Central memory CD8-positive, alpha-beta T cell (primary cell): Measurements from ENCODE around the gene RNF6.

Source experiments
- ATAC-seq: fragments of 150-1000 bp; cut with Tn5 transposase; replicated peaks from 2 replicates; pipeline ENCODE4 v1.10.0; 2022; ENCODE audit warnings: mild to moderate bottlenecking, moderate FRiP score, moderate number of reproducible peaks; ENCODE audit not compliant: poor library complexity, severe bottlenecking; ENCODE audit errors: extremely low read depth
- DNase-seq, 2 donors: peaks; one replicate each; pipeline ENCODE4 v3.0.0; 2021; ENCODE audit warnings: low spot score in 2 of 2
- H3K27ac Mint-ChIP-seq: one replicate; pipeline ENCODE4 v1.8.0; 2022; ENCODE audit warnings: low read depth, mild to moderate bottlenecking, moderate library complexity, mixed read lengths
- H3K27me3 Mint-ChIP-seq: one replicate; pipeline ENCODE4 v1.8.0; 2022; ENCODE audit warnings: mixed read lengths
- H3K36me3 Mint-ChIP-seq: one replicate; pipeline ENCODE4 v1.8.0; 2022; ENCODE audit warnings: mild to moderate bottlenecking, moderate library complexity, mixed read lengths; ENCODE audit not compliant: insufficient read depth
- H3K4me1 Mint-ChIP-seq: one replicate; pipeline ENCODE4 v1.8.0; 2022; ENCODE audit warnings: mixed read lengths
- H3K4me3 Mint-ChIP-seq: one replicate; pipeline ENCODE4 v1.8.0; 2022; ENCODE audit warnings: mild to moderate bottlenecking, moderate library complexity, mixed read lengths
- H3K9me3 Mint-ChIP-seq: one replicate; pipeline ENCODE4 v1.8.0; 2022; ENCODE audit warnings: mixed read lengths

The RNF6 gene

GRCh38 chr13:26249551-26249950, 27.4 kb upstream of the RNF6 start:
- H3K4me1 Mint-ChIP-seq, result peaks cover 5% of the 10 kb centered on the region
- no peak for ATAC-seq
- H3K36me3 Mint-ChIP-seq, result peaks cover 6% of the 10 kb centered on the region
- no peak for DNase-seq
- no peaks in the 10 kb centered on the region for H3K9me3 Mint-ChIP-seq
- no peaks in the 10 kb centered on the region for H3K27me3 Mint-ChIP-seq
- H3K27ac Mint-ChIP-seq, result no peak overlapping the region
- no peak overlapping the region for H3K4me3 Mint-ChIP-seq

GRCh38 chr13:26247608-26248007, 25.5 kb upstream of the RNF6 start:
- H3K36me3 Mint-ChIP-seq, result no peaks in the 10 kb centered on the region

GRCh38 chr13:26247011-26247410, 24.9 kb upstream of the RNF6 start:
- no peak for ATAC-seq

More at GRCh38 chr13:26247608-26248007, 25.5 kb upstream of the RNF6 start:
- Mint-ChIP-seq H3K9me3 (no peaks in the 10 kb centered on the region), H3K27me3 (peaks cover 1% of the 10 kb centered on the region), H3K4me3 (no peak overlapping the region), H3K4me1 (no peaks in the 10 kb centered on the region), H3K27ac (no peak overlapping the region)
- ATAC-seq, result no peak
- no peak for DNase-seq

DNA sequence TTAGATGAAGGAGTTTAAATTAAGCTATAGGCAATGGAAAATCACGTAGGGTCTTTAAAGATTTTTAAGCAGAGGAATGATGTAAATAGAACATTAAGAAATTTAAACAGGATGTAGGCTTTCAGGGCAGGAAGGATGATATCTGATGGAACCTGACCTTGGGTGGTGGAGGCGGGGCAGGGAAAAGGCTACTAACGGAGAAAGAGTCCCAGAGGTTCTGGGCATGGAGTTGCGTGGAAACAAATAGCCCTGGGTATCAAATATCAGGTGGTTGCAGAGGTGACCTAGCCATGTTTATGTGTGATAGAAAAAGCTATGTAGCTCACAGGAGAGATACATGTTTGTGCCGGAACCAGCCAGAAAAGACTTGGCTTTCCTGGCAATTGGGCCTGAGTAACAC, 24.0 kb upstream of the RNF6 start:
- Mint-ChIP-seq H3K9me3 (no peaks in the 10 kb centered on the region), H3K36me3 (no peaks in the 10 kb centered on the region)

More at GRCh38 chr13:26247011-26247410, 24.9 kb upstream of the RNF6 start:
- Mint-ChIP-seq H3K27me3 (peaks cover 7% of the 10 kb centered on the region), H3K36me3 (no peaks in the 10 kb centered on the region), H3K27ac (no peak overlapping the region), H3K9me3 (no peaks in the 10 kb centered on the region), H3K4me3 (no peak overlapping the region), H3K4me1 (no peaks in the 10 kb centered on the region)
- no peak for DNase-seq

GRCh38 chr13:26236296-26236695, 14.2 kb upstream of the RNF6 start:
- no peaks in the 10 kb centered on the region for H3K9me3 Mint-ChIP-seq
- DNase-seq (no peak), ATAC-seq (no peak)
- H3K4me3 Mint-ChIP-seq, result no peak overlapping the region
- H3K27ac Mint-ChIP-seq, result no peak overlapping the region
- H3K4me1 Mint-ChIP-seq, result no peaks in the 10 kb centered on the region
- no peaks in the 10 kb centered on the region for H3K36me3 Mint-ChIP-seq
- peaks cover 28% of the 10 kb centered on the region for H3K27me3 Mint-ChIP-seq

More for the DNA sequence above, 24.0 kb upstream of the RNF6 start:
- Mint-ChIP-seq H3K27me3 (peaks cover 15% of the 10 kb centered on the region), H3K4me1 (no peaks in the 10 kb centered on the region), H3K27ac (no peak overlapping the region), H3K4me3 (no peak overlapping the region)
- ATAC-seq (no peak), DNase-seq (no peak)

GRCh38 chr13:26230703-26231102, 8.6 kb upstream of the RNF6 start:
- peaks cover 1% of the 10 kb centered on the region for H3K36me3 Mint-ChIP-seq
- H3K27me3 Mint-ChIP-seq, result peaks cover 15% of the 10 kb centered on the region

DNA sequence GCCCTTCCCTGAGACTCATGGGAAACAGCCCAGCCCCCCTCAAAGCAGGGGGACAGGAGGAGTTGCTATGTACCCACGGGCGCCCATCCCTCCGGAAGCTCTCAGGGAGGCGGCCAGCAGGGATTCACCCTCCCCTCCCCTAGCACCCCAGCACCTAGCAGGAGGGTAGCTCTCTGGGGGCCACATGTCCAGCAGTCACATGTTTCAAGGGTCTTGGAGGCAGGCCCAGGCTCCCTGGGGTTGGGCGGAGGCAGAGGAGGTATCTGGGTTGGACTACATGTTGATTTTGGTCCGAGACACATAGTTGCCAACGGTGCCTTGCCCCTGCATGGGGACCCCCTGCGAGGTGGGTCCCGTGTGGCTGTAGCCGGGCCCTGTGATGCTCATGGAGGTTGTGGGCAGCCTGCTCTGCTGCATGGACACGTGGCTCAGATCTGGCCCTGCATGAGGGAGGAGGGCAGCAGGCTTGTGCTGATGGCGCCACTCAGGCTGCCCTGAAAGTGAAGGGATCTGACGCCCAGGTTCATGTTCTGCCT, 7.0 kb upstream of the RNF6 start:
- no peak overlapping the region for H3K4me3 Mint-ChIP-seq
- no peaks in the 10 kb centered on the region for H3K27me3 Mint-ChIP-seq
- H3K9me3 Mint-ChIP-seq, result no peaks in the 10 kb centered on the region
- H3K36me3 Mint-ChIP-seq, result peaks cover 1% of the 10 kb centered on the region
- ATAC-seq, result no peak
- H3K27ac Mint-ChIP-seq, result no peak overlapping the region
- no peaks in the 10 kb centered on the region for H3K4me1 Mint-ChIP-seq
- DNase-seq, result no peak

More at GRCh38 chr13:26230703-26231102, 8.6 kb upstream of the RNF6 start:
- Mint-ChIP-seq H3K27ac (no peak overlapping the region), H3K4me3 (no peak overlapping the region), H3K9me3 (no peaks in the 10 kb centered on the region), H3K4me1 (no peaks in the 10 kb centered on the region)
- DNase-seq (no peak), ATAC-seq (no peak)

- H3K9me3 Mint-ChIP-seq, result no peaks in the 10 kb centered on the region
- DNase-seq (no peak), ATAC-seq (no peak)
- H3K4me1 Mint-ChIP-seq, result peaks cover 5% of the 10 kb centered on the region
- no peak overlapping the region for H3K27ac Mint-ChIP-seq
- peaks cover 4% of the 10 kb centered on the region for H3K36me3 Mint-ChIP-seq
- no peaks in the 10 kb centered on the region for H3K27me3 Mint-ChIP-seq
- H3K4me3 Mint-ChIP-seq, result no peak overlapping the region
Observed at GRCh38 chr13:26228096-26228495, 6.0 kb upstream of the RNF6 start.

- no peak overlapping the region for H3K4me3 Mint-ChIP-seq
- peaks cover 8% of the 10 kb centered on the region for H3K36me3 Mint-ChIP-seq
- no peak overlapping the region for H3K27ac Mint-ChIP-seq
- no peak for ATAC-seq
- H3K4me1 Mint-ChIP-seq, result peaks cover 12% of the 10 kb centered on the region
- no peaks in the 10 kb centered on the region for H3K27me3 Mint-ChIP-seq
- no peaks in the 10 kb centered on the region for H3K9me3 Mint-ChIP-seq
- DNase-seq, result no peak
Observed at GRCh38 chr13:26227166-26227971, 5.3 kb upstream of the RNF6 start.

DNA sequence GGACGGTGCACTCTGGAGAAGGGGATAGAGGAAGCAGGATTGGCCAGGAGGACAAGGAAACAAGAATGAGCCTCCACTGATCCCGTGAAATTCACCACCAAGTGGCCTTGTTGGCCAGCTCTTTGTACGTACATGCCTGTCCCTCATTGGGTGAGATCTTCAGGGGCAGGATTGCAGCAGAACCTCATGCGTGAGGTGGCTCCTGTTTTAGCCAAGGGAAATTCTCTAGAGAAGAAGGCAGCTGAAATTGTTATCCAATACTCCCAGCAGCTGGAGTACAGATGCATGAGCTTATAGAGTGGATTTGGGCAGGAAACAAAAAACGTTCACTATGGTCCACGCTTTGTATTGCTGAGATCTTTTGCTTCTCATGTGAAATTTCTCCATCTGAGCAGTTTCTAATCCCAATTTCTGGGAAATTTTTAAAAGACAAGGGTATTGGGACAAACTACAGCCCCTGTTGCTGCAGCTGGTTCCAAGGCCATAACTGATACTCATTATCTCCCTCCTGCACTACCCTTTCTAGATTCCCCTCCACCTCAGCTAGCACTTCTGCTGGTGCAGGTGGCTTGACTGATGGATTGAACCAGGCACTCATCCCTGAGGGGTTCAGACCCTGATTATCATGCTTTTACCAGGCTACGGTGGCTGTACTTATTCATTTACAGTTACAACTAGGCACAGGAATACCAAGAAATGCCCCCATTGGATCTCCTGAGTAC, 3.9 kb upstream of the RNF6 start:
- peaks cover 21% of the 10 kb centered on the region for H3K4me1 Mint-ChIP-seq
- ATAC-seq, result no peak
- no peak overlapping the region for H3K4me3 Mint-ChIP-seq
- no peaks in the 10 kb centered on the region for H3K9me3 Mint-ChIP-seq
- DNase-seq, result no peak
- H3K27ac Mint-ChIP-seq, result no peak overlapping the region
- H3K36me3 Mint-ChIP-seq, result peaks cover 21% of the 10 kb centered on the region
- no peaks in the 10 kb centered on the region for H3K27me3 Mint-ChIP-seq

- DNase-seq (no peak), ATAC-seq (peak; percentile 61)
- H3K4me3 Mint-ChIP-seq, result peak overlapping the region; percentile 98
Observed at GRCh38 chr13:26222520-26223046, 469 bp upstream of the RNF6 start.

GRCh38 chr13:26221399-26221720, 754 bp downstream of the RNF6 start:
- ATAC-seq, result peak; percentile 4
- Mint-ChIP-seq H3K4me3 (peak overlapping the region; percentile 98), H3K27ac (peak overlapping the region; percentile 97), H3K36me3 (peaks cover 45% of the 10 kb centered on the region), H3K9me3 (no peaks in the 10 kb centered on the region), H3K4me1 (peaks cover 32% of the 10 kb centered on the region), H3K27me3 (no peaks in the 10 kb centered on the region)
- DNase-seq, result no peak

More at GRCh38 chr13:26222520-26223046, 469 bp upstream of the RNF6 start:
- Mint-ChIP-seq H3K9me3 (no peaks in the 10 kb centered on the region), H3K4me1 (peaks cover 32% of the 10 kb centered on the region), H3K36me3 (peaks cover 35% of the 10 kb centered on the region), H3K27me3 (no peaks in the 10 kb centered on the region), H3K27ac (peak overlapping the region; percentile 97)
